ENCODE measurements around the gene TMPRSS6.

The TMPRSS6 gene

DNA sequence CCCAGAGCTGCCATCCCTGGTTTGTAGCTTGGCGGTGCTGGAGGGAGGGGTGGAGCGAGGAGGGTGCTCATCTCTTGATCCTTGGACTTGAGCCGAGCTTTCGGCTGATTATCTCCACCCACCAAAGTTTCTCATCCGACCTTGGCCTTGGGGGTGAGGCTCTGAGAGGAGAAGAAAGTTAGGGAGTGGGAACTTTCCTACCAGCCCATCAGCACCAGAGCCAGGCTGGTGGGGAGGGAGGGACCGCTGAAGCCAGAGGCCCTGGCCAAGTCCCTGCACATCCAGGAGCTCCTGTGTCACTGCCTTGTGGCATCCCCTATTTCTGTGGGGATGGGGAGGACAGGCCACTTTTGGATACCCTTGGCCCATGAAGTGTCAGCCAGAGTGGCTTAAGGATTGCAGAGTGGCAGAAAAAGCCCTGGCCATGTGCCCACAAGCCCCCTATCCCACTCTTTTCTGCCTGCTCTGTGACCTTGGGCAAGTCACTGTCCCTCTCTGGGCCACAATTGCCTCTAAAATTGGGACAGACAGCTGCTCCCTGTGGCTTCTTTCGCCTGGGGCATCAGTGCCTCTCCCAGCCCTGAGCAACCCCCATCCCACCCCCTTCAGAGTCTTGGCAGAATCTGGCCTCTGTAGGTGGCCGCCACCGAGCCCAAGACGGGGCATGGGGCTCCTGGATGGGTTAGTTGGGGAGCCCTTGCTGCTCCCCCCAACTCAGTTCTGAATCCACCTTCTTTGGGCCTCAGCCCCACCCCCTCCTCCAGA, 47.7 kb downstream of the TMPRSS6 start:
- Mint-ChIP-seq H3K27ac (peak overlapping the region; percentile 69 to 74), H3K4me1 (peaks cover 57% of the 10 kb centered on the region), H3K9me3 (no peaks in the 10 kb centered on the region), H3K4me3 (peak overlapping the region in 1 of 2 donors; percentile 52), H3K27me3 (no peaks in the 10 kb centered on the region)
- DNase-seq (no peak), ATAC-seq (no peak)

DNA sequence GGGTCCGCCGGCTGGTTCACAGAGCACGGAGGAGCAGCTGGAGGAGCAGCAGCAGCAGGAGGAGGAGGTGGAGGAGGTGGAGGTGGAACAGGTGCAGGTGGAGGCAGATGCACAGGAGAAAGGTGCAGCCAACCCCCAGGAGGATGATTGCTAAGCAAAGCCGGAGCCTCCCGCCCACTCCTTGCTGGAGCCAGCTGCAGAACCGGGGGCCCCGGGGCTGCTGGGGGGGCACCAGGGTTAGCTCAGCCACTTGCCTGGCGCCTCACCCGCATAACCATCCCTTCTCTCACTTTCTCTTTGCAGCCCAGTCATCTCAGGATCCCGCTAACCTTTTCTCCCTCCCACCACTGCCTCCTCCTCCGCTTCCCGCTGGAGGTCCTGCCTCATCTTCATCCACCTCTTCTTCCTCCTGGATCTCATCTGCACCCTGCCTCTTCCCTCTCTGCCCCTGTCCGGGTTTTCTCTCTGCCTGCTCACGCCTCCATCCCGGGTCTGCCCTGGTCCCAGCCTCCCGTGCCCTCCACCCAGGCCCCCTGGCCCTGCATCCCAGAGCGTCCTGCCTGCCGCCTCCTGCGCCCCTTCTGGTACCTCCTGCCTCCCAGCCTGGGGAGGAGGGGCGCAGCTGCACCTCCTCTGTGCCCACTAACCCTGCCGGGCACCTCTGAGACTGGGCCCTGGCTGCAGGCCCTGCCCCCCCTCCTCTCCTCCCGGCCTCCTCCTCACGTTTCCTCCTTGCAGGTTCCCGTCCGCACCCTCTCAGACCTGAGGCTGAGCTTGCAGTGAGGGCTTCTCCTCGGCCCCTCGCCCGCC, 48.5 kb downstream of the TMPRSS6 start:
- ATAC-seq (peak; percentile 79), DNase-seq (peak; percentile 60 to 63)
- Mint-ChIP-seq H3K27ac (peak overlapping the region; percentile 69 to 95), H3K9me3 (no peaks in the 10 kb centered on the region), H3K27me3 (no peaks in the 10 kb centered on the region), H3K4me3 (peak overlapping the region; percentile 56 to 86), H3K4me1 (peaks cover 55% of the 10 kb centered on the region)

DNA sequence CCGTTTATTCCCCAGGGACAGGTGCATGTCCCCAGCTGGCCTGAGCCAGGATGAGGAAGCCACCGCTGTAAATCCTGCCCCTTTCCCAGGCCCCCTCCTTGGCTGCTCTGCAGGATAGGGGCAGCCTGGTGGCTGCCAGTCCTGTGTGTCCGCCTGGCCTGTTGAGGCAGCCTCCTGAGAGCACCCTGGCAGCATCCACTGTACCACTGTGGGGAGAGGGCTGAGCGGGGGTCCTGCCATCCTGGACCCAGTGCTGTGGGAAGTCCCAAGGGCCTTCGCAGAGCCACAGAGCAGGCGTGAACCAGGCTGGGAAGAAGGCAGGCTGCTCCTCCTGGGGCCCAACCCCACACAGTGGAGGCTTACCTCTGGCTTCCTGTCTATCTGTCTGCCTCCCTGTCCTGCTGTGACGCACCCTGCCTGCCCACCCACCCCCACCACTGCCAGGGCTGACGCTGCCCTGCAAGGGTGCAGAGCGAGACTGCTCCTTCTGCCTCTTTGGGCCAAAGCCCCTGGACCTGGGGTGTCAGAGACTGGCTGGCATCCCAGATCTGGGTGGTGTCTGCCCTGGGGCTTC, 49.5 kb downstream of the TMPRSS6 start:
- ATAC-seq, result peak; percentile 31
- Mint-ChIP-seq H3K27me3 (no peaks in the 10 kb centered on the region), H3K4me1 (peaks cover 56% of the 10 kb centered on the region), H3K9me3 (no peaks in the 10 kb centered on the region), H3K27ac (no peak overlapping the region), H3K4me3 (peak overlapping the region in 1 of 2 donors; percentile 86)
- DNase-seq, result no peak

DNA sequence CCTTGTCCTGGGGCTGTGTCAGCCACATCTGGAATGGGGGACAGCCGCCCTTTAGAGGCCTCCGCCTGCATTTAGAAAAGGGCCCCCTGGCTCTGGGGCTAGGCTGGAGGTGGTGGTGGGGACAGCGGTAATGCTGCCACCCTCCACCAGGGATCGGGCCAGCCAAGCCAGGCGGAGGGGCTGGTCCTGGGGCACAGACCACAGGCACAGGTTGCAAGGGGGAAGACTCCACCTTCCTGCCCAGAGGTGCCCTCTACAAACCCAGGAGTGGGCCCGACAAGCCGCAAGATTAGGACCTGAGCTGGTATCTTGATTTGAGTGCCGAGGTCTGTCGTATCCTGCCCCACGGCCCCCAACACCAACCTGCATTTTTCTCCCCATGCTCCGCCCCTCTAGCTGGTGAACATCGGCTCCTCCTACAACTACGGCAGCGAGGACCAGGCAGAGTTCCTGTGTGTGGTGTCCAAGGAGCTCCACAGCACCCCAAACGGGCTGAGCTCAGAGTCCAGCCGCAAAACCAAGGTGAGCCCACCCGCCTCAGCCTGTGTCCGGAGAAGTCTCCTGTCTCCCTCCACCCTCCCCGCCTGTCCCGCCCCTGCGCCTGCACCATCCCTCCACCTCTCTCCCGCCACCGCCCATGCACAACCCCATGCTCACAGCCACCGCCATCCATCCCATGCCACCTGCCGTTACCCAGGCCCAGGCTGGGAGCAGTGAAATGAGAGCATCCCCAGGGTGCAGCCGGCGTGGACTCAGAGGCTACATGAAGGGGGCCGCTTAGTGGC, 50.4 kb downstream of the TMPRSS6 start:
- Mint-ChIP-seq H3K27me3 (no peaks in the 10 kb centered on the region), H3K9me3 (no peaks in the 10 kb centered on the region), H3K4me1 (peaks cover 50% of the 10 kb centered on the region), H3K27ac (no peak overlapping the region), H3K4me3 (no peak overlapping the region)
- DNase-seq (no peak), ATAC-seq (no peak)

DNA sequence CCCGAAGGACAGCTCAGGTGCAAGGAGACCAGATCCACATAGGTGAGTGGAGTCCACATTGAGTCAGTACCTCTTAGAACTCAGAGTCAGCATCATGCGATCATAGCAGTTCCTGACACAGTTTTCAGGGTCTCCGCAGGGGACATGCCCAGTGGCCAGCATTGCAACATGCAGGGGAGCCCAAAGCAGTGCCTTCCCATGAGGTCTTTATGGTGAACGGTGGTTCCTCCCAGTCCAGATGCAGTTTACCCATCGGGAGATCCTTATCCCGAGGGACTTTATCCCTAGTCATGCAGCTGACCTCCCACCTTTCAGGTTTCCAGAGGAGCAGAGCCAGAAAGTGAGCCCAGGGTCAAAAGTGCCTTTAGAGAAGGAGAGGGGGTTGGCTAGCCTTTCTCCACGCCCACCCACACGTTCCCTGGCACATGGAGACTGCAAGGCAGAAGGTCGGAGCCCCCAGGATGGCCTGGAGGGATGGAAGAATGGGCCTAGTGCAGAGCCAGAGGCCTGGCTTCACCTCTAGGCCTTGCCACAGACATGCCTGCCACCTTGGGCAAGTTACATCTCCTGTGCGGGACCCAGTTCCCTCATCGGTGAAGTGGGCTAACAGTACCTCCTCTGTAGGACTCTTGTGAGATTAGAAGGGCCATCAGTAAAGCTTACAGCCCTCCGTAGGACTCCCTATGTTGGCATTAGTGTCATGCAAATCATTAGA, 51.6 kb downstream of the TMPRSS6 start:
- Mint-ChIP-seq H3K9me3 (no peaks in the 10 kb centered on the region), H3K4me1 (peaks cover 46% of the 10 kb centered on the region), H3K27ac (no peak overlapping the region), H3K4me3 (no peak overlapping the region), H3K27me3 (no peaks in the 10 kb centered on the region)
- no peak for ATAC-seq
- DNase-seq, result no peak

DNA sequence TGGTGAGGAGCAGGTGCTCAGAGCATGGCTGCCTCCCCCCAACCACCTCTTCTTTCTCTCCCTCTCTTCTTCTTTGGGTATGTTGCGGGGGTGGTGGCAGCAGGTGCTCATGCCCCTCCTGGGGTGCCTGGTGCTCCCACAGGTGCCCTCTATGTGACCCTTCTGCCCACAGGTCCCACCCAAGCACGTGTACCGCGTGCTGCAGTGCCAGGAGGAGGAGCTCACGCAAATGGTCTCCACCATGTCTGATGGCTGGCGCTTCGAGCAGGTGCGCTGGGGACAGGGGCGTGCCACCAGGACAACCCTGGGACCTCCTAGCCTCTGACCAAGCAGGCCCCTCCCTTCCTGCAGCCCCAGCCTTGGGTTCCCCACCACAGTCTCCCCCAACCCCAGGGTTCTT, 52.3 kb downstream of the TMPRSS6 start:
- H3K4me3 Mint-ChIP-seq, result no peak overlapping the region
- H3K9me3 Mint-ChIP-seq, result no peaks in the 10 kb centered on the region
- DNase-seq (no peak), ATAC-seq (no peak)
- peak overlapping the region in 1 of 2 donors; percentile 3 for H3K27ac Mint-ChIP-seq
- no peaks in the 10 kb centered on the region for H3K27me3 Mint-ChIP-seq
- peaks cover 46% of the 10 kb centered on the region for H3K4me1 Mint-ChIP-seq

DNA sequence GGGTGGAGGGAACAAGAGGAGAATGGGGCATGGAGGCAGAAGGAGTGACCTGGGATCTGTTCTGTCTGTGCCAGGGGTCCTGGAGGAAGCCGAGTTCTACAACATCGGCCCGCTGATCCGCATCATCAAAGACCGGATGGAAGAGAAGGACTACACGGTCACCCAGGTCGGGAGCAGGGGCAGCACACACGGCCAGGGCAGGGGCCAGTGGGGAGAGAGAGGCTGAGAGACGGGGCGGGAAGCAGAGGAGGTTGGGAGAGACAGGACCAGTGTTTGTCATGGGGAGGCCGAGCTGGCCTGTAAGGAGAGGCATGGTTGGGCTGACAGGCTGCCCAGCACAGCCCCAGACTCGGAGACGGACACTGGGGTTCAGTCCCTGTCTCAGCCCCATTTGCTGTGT, 53.3 kb downstream of the TMPRSS6 start:
- Mint-ChIP-seq H3K4me1 (peaks cover 38% of the 10 kb centered on the region), H3K4me3 (no peak overlapping the region), H3K27ac (peak overlapping the region in 1 of 2 donors; percentile 43), H3K9me3 (no peaks in the 10 kb centered on the region), H3K27me3 (no peaks in the 10 kb centered on the region)
- DNase-seq (no peak), ATAC-seq (no peak)

DNA sequence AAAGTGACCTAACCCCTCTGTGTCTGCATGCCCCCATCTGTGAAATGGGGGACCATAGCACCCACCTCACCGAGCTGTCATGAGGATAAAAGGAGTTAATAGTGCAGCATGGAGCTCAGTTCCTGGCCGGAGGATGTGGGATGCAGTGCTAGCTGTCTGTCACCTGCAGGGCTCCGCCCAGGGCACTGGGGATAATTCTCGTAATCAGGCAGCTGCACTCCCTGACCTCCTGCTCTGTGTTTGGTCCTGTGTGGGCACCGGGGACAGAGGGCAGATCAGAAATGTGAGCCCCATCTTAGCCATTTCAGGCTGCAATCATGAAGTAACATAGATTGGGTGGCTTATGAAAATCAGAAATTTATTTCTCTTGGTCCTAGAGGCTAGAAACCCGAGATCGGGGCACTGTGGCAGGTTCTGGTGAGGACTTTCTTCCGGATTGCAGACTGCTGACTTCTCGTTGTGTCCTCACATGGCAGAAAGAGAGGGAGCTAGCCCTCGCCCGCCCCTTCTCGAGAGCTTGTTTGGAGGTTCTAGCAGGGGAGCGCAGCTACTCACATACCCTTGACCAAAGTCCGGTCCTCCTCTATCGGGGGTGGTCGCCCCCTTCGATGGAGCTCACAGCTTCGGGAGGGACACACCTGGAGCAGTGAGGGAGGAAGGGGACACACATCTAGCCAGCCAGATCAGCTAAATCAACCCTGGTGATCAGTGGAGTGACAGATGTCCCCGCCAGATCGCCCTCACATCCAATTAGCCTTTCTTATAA, 54.7 kb downstream of the TMPRSS6 start:
- no peak overlapping the region for H3K4me3 Mint-ChIP-seq
- no peak overlapping the region for H3K27ac Mint-ChIP-seq
- H3K27me3 Mint-ChIP-seq, result no peaks in the 10 kb centered on the region
- DNase-seq, result no peak
- no peaks in the 10 kb centered on the region for H3K9me3 Mint-ChIP-seq
- H3K4me1 Mint-ChIP-seq, result peaks cover 24% of the 10 kb centered on the region
- no peak for ATAC-seq

DNA sequence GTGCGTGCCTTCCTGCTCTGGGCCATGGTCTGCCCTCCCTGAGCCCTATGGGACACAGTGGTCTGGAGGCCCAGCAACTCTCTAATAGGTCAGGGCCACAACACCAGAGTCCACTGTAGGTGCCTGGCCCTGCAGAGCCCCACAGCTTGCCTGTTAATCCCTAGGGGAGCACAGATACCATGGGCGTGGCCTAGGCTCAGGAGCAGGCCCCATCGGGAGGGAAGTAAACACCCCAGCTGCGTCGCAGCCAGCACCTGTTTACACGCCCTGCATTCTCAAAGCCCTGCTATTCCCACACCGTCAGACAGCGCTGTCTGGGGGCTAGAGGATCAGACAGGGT, 55.5 kb downstream of the TMPRSS6 start:
- no peak overlapping the region for H3K4me3 Mint-ChIP-seq

DNA sequence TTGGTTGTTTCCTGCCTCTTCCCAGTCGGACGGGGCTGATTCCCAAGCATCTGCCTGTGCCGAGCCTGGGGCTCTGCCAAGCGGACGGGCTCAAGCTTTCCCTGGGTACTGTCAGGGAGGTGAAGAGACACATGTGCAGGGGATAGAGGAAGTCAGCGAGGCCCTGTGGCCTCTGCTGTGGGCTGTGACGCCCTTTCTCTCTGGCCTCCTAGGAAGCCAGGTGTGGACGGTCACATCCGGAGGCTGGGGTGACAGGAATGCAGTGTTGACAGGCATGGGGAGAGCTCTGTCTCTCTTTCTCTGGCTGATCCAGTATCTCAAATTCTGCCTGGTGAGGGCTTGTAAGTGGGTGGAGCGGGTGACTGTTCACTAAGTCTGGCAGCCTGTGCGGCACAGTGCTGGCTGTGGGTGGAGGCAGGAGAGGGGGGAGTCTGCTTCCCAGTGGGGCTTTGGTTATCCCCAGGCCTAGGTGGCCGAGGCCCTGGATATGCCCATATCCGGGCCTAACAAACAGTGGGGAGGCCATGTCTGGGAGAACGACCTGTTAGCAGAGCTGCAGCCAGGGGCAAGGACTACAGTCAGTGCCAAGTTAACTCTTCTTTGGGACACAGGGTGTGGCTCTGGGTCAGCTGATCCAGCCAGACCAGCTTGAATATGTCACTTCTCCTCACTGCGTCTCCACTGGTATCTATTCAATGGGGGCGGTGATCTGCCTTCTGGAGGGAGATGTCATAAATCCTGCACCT, 56.0 kb downstream of the TMPRSS6 start:
- ATAC-seq (no peak), DNase-seq (no peak)
- Mint-ChIP-seq H3K9me3 (no peaks in the 10 kb centered on the region), H3K4me3 (peak overlapping the region; percentile 32 to 87), H3K4me1 (peaks cover 21% of the 10 kb centered on the region), H3K27me3 (no peaks in the 10 kb centered on the region), H3K27ac (no peak overlapping the region)

More for the DNA sequence above, 55.5 kb downstream of the TMPRSS6 start:
- Mint-ChIP-seq H3K4me1 (peaks cover 21% of the 10 kb centered on the region), H3K27me3 (no peaks in the 10 kb centered on the region), H3K9me3 (no peaks in the 10 kb centered on the region), H3K27ac (no peak overlapping the region)
- ATAC-seq (no peak), DNase-seq (no peak)

DNA sequence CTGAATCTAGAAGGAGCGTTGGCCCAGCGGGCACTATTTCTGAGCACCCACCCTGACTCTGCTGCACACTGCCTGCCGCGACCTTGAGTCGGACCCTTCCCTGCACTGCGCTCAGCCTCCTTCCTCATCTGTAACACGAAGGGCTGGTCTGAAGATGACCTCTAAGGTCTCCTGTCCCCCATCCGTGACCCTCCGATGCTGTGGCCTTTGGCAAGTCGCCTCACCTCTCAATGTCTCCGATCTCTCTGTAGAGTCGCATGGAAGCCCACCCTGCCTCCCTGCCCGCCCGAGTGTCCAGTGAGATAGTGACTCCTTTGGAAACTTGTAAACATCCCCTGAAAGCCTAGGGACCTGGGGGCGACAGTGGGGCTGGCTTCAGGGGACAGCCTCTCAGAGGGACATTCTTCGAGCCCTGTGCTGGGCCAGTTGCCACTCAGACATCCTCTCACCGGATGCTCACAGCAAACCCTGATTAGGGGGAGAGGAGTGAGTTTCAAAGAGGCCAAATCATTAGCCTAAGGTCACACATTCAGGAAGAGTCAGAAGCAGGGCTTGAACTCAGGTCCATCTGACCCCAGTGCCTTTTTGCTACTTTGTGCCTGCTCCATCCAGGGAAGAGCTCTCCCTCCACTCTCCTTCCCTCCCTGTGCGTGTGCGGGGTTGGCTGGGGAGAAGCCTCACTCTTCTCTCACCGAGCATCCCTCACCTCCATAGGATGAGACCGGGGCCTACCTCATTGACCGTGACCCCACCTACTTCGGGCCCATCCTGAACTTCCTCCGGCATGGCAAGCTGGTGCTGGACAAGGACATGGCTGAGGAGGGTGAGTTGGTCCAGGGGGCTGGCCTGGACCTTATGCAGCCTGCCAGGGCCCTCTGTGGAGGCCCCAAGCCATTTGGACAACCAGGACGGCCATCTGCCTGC, 56.9 kb downstream of the TMPRSS6 start:
- no peaks in the 10 kb centered on the region for H3K27me3 Mint-ChIP-seq
- peaks cover 21% of the 10 kb centered on the region for H3K4me1 Mint-ChIP-seq
- no peak for ATAC-seq
- DNase-seq, result no peak
- no peaks in the 10 kb centered on the region for H3K9me3 Mint-ChIP-seq
- peak overlapping the region; percentile 83 to 87 for H3K4me3 Mint-ChIP-seq
- H3K27ac Mint-ChIP-seq, result peak overlapping the region; percentile 27 to 78

DNA sequence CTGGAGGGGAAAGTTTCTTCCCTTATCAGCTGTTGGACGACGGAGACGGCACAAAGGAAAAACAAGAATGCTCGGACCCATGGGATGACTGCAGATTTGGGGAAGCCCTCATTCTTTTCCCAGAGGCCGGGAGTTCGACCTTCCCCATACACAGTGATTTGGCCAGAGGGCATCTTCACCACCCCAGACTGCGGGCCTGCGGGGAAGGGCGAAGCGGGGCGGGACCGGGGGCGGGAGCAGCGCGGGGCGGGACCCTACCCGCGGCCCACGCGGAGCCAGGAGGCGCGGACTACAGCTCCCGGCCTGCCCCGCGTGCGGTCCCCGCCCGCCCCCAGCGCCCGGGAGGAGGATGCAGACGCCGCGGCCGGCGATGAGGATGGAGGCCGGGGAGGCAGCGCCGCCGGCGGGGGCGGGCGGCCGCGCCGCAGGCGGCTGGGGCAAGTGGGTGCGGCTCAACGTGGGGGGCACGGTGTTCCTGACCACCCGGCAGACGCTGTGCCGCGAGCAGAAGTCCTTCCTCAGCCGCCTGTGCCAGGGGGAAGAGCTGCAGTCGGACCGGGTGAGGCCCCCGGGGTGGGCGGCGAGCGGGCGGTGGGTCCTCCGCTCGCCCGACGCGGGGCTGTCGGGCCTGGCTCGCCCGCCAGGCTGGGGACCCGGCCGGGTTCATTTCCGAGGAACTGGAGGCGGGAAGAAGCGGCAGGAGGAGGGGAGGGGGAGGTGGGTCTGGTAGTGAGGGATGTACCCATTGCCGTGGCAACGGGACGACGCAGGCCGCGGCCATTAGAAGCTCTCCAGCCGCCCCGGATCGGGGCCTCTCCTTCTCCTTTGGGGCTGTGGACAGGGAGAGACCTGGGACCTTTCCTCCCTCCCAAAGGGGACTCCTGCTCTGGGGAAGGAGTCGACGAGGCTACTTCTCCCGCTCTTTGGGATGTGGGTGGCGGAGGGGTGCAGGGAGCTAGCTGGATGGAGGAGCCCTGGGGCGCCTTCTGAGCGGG, 57.8 kb downstream of the TMPRSS6 start, which contains the start of gene KCTD17:
TSS of gene KCTD17 (plus strand) at position 352 of the 995 bp plus-strand sequence. CDS start at position 371, 19 bp downstream.
- Mint-ChIP-seq H3K27me3 (no peaks in the 10 kb centered on the region), H3K4me3 (peak within 1 kb of the TSS; percentile 83 to 87), H3K4me1 (peaks cover 21% of the 10 kb centered on the region), H3K27ac (peak within 1 kb of the TSS; percentile 27 to 78), H3K9me3 (no peaks in the 10 kb centered on the region)
- DNase-seq (peak; percentile 74 to 80), ATAC-seq (peak; percentile 100)
